ENCODE measurements around the gene LRPPRC.
A peak's percentile ranks its signal among the peaks of the same experiment; 100 is the strongest.

Gene LRPPRC

DNA sequence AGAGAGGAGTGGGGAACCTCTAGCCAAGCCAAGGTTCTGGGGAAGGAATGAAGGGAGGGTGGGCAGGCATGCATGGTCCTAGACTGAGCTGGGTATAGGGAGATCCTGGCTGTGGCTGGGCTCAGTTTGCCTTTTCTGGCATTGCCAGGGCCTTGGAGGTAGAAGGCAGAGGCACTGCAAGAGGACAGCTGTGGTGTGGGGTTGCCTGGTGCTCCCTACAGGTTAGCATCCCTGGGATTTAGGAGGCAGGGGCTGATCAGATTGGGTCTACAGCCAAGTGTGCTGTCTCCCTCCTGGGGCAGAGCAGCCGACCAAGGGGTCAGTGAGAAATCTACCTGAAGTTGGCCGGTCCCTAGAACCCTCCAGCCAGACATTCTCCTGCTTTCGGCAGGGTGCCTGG is 141.1 kb downstream of the LRPPRC start:
- DNase-seq (ENCODE audit: low read depth) = no peak

DNA sequence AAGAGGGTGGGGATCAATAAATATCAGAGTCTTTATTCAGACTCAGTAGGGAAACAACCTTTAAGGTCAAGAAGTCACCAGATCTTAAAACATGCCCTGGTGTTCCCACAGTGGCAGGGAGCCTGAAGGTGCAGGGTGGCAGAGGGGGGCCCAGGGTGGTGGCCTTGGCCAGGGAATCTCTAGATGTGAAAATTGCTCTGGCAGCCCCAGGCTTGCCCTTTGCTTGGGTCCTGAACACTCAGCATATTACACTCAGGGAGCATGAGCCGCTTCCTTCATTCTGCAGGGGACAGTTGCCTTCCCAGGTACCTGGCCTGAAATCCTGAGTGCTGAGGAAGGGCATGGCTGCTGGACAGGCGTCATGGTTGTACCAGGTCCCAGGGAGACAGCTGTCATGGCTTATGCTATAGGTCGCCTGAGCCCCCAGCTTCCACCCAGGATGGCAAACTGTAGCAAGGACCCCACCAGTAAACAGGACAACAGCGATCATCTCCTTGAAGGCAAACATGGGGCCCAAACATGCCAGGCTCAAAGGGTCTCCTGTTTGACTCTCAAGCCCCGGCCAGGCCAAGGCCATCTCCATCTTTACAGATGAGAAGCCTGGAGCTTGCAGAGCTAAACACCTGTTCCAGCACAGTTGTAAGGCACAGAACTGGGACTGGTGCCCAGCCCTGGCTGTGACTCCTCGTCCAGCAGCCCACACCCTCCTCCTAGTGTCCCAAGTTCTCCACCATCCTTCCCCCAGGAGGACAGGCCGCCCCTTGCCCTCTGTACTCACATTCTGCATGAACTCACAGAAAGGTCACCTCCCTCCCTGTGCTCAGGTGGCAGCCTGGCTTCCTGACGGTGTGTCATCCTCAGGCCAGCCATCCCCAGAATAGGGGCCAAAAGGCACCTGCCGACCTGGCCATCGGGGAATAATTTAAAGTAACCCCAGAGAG is 142.4 kb downstream of the LRPPRC start:
- DNase-seq (ENCODE audit: low read depth) = no peak

DNA sequence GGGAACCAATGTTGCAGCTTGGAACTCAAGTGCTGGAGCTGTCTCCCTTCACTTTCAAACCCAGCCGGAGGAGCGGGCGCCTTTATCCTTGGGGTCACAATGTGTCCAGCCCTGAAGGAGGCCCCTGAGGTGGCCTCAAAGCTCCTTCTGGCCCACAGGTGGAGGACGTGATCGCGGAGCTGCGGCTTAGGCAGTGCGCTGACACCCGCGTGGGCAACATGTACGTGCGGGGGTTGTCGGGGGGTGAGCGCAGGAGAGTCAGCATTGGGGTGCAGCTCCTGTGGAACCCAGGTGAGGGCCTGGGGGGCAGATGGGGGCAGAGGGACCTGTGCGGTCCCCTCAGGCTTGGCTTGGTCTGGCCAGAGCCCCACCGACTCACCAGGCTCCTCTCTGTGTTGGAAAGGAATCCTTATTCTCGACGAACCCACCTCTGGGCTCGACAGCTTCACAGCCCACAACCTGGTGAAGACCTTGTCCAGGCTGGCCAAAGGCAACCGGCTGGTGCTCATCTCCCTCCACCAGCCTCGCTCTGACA is 143.5 kb downstream of the LRPPRC start:
- no peak for DNase-seq (ENCODE audit: low read depth)

DNA sequence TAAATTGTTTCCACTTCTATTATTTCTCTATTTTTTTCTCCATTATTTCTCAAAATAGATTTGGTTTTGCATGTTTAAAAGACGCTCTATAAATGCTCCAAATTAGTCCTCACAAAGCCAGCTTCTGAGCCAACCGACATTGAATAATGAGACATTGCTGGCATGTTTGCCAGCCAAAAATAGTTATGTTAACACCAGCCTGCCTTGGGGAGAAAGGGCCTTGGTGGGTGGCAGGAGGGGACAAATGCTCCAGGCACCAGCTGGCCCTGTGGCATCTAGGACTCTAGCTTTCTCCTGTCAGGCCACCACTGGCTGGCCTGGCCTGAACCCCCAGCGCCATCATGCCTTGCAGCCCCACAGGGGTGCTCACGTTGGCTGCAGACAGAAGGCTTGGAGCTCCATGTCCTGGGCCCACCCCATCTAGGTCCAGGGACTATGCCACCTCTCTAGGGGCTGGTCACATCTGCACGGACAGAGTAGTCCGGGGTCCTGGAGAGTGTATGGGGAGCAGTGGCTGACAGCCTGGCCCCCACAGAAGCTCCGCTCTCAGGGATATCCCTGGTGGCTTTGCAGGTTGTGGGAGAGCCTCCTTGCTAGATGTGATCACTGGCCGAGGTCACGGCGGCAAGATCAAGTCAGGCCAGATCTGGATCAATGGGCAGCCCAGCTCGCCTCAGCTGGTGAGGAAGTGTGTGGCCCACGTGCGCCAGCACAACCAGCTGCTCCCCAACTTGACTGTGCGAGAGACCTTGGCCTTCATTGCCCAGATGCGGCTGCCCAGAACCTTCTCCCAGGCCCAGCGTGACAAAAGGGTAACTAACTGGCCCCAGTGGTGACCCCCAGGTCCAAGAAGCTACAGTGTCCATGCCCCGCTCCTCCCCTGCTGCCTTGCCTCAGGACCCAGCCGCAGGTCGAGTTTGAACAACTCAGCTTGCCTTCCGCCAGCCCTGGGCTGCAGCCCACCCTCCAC is 144.5 kb downstream of the LRPPRC start:
- DNase-seq (ENCODE audit: low read depth) = no peak

DNA sequence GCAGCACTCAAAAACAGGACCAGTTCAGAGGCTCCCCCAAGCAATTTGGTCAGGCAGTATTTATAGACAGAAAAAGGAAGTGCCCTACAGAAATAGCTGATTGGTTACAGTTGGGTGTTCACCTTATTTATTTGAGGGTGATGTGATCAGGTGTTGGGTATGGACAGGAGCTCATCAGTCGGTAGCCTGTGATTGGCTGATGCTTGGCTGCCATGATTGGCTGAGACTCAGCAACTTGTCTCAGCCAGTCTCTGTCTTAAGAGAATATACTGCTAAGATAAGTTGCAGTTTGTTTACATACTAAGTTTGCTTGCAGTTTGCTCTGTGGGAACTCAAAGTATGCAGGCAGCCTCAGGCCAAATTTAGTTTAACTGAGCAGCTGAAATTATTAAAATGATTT is 147.6 kb downstream of the LRPPRC start:
- peak; percentile 28 for DNase-seq (ENCODE audit: low read depth)

DNA sequence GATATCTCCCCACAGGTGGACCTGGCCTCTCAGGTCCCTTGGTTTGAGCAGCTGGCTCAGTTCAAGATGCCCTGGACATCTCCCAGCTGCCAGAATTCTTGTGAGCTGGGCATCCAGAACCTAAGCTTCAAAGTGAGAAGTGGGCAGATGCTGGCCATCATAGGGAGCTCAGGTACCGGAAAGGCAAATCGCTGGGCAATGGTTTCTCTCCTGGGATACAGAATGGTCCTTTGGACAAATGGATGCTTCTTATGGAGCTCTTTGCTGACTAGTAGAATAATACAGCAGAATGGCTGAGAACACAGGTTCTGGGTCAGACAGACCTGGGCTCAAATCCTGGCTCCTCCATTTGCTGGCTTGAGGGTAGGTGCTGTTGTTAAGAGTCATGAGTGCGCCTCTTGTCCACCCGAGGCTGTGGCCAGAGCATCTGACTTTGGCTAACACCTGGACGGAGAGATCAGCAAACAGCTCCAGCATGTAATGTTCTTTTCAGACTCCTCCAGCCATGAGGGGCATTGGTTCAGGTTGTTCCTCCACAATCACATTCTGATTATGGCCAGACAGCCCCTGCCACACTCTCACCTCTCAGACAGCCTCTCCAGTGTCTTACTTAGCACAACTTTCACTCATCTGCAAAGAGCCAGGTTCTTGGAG is 149.5 kb downstream of the LRPPRC start:
- no peak for DNase-seq (ENCODE audit: low read depth)

DNA sequence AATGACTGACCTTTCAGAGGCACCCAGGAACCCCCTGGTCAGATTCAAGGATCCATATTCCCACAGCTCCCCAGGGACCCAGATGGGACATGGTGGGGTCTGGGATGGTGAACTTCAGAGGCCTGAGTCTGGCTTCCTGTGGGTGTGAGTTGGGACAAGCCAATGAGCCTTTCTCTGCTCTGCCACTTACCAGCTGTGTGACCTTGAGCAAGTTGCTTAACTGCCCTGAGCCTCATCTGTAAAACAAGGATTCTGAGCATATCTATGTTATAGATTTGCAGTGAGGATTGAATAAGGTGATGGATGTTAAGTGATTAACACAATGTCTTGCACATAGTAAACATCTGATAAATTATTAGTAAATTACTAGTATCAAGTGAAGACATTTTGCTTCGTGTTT is 150.6 kb downstream of the LRPPRC start:
- DNase-seq (ENCODE audit: low read depth) = no peak

DNA sequence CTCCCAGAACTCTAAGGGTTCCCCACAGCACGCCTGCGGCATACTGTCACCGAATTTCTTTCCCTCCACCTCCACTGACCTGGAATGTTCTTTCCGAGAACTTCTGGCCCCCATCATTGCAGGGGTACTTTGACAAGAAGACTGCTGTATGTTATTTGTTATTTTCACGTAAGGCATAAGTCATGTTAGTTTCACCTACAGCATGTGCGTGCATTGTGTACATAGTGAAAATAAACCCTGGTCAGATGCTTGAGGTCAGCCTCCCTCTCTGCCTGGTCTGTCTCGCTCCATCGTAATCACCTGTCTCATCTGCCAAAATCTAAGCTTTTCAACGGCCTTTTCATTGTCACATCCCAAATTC is 152.9 kb downstream of the LRPPRC start:
- no peak for DNase-seq (ENCODE audit: low read depth)

DNA sequence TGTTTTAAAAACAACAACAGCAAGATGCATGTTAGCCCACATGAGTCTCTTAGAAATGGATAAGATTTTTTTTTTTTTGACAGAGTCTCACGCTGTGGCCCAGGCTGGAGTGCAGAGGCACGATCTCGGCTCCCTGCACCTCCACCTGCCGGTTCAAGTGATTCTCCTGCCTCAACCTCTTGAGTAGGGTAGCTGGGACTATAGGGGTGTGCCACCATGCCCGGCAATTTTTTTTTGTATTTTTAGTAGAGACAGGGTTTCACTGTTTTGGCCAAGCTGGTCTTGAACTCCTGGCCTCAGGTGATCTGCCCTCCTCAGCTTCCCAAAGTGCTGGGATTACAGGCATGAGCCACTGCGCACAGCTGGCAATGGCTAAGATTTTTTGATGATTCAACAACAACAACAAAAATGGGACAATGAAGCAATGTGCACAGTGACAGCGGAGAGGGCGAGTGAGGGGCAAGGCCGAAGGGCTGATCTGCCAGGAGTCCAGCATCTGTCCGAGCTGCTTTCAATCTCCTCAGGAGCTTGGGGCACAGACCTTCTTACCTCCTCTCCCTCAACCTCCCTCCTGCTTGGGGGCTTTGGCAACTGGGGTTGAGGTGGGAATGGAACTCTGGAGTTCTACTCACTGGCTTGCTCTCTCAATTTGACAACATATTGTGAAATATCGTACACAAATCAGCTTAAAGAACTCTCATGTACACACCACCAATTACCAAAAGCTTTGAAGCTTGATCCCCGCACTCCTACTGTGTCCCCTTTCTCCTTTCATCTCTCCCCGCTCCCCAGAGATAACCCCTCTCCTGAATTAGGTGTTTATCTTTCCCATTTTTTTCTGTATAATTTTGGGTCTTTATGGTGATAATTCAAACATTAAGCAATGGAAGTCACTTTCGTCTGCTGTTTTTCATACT is 153.6 kb downstream of the LRPPRC start:
- no peak for DNase-seq (ENCODE audit: low read depth)

DNA sequence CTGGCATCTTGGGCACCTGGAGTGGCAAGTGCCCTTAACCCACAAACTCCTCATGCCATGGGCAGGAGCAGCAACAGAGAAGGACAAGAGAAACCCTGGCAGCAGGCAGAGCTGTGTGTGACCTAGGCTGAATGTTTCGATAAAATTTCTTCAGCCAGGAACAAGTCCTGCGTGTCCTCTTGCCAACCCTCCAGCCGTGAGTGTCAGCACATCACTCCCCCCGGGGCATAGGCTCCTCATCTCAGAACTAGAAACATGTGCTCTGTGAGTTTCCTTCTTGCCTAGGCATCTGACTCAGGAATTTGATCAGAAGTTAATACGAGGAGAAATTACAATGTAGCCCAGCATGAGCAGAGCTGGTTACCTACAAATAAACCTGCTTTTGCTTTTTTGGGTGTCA is 154.8 kb downstream of the LRPPRC start:
- no peak for DNase-seq (ENCODE audit: low read depth)

DNA sequence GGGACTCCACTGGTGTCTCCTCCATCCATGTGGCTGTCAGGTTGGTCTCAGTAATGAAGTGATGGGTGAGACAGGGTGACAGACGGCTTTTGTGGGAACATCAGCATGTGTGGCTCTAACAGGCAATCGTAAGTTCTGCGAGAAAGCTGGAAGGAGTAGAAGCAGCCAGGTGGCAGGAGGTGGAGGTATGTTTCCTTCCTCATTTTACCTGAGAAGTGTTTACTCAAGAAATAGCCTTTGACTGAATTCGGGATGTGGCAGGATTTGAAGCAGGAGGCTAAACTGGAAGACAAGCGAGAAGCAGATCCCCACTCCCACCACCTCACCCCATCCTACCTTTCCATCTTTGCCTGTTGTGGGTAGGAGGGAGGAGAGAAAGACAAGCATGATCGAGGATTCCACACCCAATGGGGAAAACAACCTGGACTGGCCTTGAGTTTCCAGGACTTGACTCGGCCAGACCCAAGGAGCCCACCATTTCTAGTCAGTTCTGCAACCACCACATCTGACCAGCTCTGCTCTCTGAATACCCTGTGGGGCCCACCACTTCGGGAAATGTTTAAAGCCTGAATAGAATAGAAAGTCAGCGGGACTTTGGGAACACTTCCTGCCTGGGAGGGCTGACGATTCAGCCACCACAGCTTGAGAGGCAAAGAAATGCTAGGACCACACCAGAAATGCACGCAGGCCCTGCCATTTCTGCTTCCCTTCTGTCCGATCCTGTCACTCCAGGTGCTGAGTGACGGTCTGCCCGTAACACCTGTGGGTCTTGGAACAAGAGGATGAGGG is 155.8 kb downstream of the LRPPRC start:
- DNase-seq (ENCODE audit: low read depth) = no peak

DNA sequence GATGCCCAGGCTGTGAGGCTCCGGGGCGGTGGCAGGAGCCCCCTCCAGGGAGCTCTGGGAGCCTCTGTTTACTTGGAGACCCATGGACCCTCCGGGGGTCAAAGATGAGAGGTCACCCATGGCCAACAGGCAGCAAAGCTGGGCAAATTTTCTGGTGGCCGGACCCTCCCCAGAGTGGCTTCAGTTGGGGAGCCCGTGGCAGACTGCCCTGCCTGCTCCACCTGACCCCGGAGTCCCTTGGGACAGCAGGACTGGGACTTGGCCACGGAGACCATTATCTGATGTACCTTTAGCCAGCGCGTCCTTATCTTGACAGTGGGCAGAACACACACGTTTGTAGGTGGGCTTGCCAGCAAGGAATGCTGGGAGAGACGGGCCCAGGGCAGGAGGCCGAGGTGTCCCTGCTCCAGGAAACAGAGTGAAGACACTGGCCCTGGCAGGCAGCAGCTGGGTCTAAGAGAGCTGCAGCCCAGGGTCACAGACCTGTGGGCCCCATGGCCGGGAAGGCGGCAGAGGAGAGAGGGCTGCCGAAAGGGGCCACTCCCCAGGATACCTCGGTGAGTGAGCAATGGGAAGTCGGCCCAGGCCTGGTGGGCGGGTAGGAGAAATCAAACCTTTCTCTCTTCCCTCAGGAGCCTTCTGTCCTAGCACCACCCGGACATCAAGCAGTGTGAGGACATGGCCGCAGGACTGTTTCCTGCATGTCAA is 157.1 kb downstream of the LRPPRC start, which contains the start of the genes ABCG5 and ABCG8:
Gene ABCG5 (minus strand): TSS at position 280 of the 708 bp plus-strand sequence. CDS start 160 bp downstream, at position 120.
Gene ABCG8 (plus strand): TSS at position 412 of the 708 bp plus-strand sequence. CDS start 83 bp downstream, at position 495.
- DNase-seq (ENCODE audit: low read depth) = no peak

DNA sequence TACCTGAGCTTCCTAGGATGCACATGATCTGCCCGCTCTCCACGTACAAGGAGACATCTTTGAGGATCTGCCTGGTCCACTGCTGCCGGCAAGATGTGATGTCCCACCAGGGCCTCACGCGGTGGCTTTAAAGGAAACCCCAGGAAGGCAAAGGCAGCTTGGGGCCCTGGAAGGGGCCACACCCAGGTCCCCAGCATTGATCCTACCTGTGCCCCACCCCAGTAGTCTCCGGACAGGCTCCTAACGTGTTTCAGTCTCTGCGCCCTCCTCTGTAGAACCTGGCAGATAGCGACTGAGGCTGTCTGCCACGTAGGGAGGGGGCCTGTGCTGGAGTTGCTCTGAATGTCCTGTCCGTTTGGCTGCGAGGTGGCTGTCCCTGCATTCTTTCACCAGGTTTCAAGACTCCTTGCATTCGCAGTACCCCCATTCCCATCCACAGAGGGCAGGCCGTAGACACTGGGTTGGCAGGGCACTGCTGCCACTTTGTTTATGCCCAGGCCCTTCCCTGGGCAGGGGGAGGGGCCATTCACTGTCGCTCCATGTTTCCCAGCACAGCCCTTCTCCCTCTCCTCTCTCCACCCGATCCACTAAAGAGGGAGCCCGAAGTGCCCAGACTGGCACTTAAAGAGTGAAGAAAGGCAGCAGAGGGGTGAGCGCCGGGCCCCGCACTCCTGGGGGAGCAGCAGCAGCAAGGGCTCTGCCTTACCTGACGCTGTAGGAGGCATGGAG is 157.8 kb downstream of the LRPPRC start:
- DNase-seq (ENCODE audit: low read depth) = no peak

DNA sequence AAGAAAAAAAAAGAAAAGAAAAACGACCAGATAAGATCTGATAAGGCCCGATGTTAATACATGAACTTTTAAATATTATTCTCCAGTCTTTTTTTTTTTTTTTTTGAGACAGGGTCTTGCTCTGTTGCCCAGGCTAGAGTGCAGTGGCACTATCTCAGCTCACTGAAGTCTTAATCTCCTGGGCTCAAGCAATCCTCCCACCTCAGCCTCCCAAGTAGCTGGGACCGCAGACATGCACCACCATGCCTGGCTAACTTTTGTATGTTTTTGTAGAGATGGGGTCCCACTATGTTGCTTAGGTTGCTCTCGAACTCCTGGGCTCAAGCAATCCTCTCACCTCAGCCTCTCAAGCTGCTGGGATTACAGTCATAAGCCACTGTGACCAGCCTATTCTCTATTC is 158.8 kb downstream of the LRPPRC start:
- no peak for DNase-seq (ENCODE audit: low read depth)
